HG03575 (cell line): Measurements from ENCODE around the gene CLASP2.
"Not testable (repeated sequence)": the region's sequence is repeated elsewhere in the genome, so short reads cannot be mapped to it uniquely, and the experiment has no call there.

Source experiments
- ATAC-seq: cut with Tn5 transposase; IDR thresholded peaks from one replicate; pipeline ENCODE4 v1.9.1; 2021; ENCODE audit not compliant: unreplicated experiment, insufficient number of reproducible peaks, low FRiP score; ENCODE audit errors: extremely low read depth

The CLASP2 gene

GRCh38 chr3:33490641-33491241, 227.3 kb downstream of the CLASP2 start:
- ATAC-seq, result no peak

GRCh38 chr3:33488683-33489082, 229.4 kb downstream of the CLASP2 start:
- no peak for ATAC-seq

GRCh38 chr3:33488246-33488645, 229.8 kb downstream of the CLASP2 start:
- ATAC-seq, result no peak

GRCh38 chr3:33482111-33482521, 235.9 kb downstream of the CLASP2 start:
- no peak for ATAC-seq

GRCh38 chr3:33474896-33475295, 243.2 kb downstream of the CLASP2 start:
- no peak for ATAC-seq

GRCh38 chr3:33473813-33474212, 244.2 kb downstream of the CLASP2 start:
- ATAC-seq, result no peak

- ATAC-seq, result no peak
These were observed 250.3 kb downstream of the CLASP2 start for GRCh38 chr3:33467786-33468185.

- no peak for ATAC-seq
These were observed 257.0 kb downstream of the CLASP2 start for GRCh38 chr3:33461097-33461496.

- not testable (repeated sequence) for ATAC-seq
These were observed 258.5 kb downstream of the CLASP2 start for GRCh38 chr3:33459577-33459976.

GRCh38 chr3:33458446-33458845, 259.6 kb downstream of the CLASP2 start:
- ATAC-seq, result no peak

- no peak for ATAC-seq
These were observed 261.3 kb downstream of the CLASP2 start for GRCh38 chr3:33456756-33457155.

GRCh38 chr3:33453331-33453761, 264.7 kb downstream of the CLASP2 start:
- no peak for ATAC-seq

GRCh38 chr3:33451994-33452393, 266.1 kb downstream of the CLASP2 start:
- not testable (repeated sequence) for ATAC-seq

GRCh38 chr3:33447958-33448357, 270.1 kb downstream of the CLASP2 start:
- ATAC-seq, result no peak

GRCh38 chr3:33447256-33447625, 270.8 kb downstream of the CLASP2 start:
- ATAC-seq, result not testable (repeated sequence)
